PFSK-1 (cell line): Measurements from ENCODE around the gene ANKMY1.

Source experiments
- FOXP2 ChIP-seq: optimal IDR thresholded peaks from 2 replicates; pipeline ENCODE3; 2011; ENCODE audit warnings: borderline replicate concordance, control low read depth, inconsistent platforms; ENCODE audit not compliant: insufficient read depth; ENCODE audit errors: extremely low read length, extremely low read depth
- POLR2AphosphoS5 ChIP-seq: IDR thresholded peaks from 2 replicates; pipeline ENCODE4 v1.6.1; 2012; ENCODE audit warnings: low read depth, mild to moderate bottlenecking, control low read depth, low read length, moderate library complexity
- SIN3A ChIP-seq: IDR thresholded peaks from 2 replicates; pipeline ENCODE4 v1.6.1; 2012; ENCODE audit warnings: mild to moderate bottlenecking, low read length, moderate library complexity, borderline replicate concordance; ENCODE audit not compliant: insufficient read depth
- TAF1 ChIP-seq: IDR thresholded peaks from 2 replicates; pipeline ENCODE4 v1.6.1; 2012; ENCODE audit warnings: low read length, control low read depth, borderline replicate concordance; ENCODE audit not compliant: insufficient read depth
- TF ChIP-seq, protein P1 (sequence below), 2 experiments: IDR thresholded peaks; 2 replicates each; pipeline versions ENCODE4 v1.6.1 to v1.8.0; 2011 to 2012; ENCODE audit warnings: low read depth in 2 of 2, low read length in 2 of 2, control low read depth in 1 of 2, inconsistent platforms in 1 of 2, mild to moderate bottlenecking in 1 of 2, moderate library complexity in 1 of 2; ENCODE audit not compliant: insufficient read depth in 1 of 2

Gene ANKMY1

DNA sequence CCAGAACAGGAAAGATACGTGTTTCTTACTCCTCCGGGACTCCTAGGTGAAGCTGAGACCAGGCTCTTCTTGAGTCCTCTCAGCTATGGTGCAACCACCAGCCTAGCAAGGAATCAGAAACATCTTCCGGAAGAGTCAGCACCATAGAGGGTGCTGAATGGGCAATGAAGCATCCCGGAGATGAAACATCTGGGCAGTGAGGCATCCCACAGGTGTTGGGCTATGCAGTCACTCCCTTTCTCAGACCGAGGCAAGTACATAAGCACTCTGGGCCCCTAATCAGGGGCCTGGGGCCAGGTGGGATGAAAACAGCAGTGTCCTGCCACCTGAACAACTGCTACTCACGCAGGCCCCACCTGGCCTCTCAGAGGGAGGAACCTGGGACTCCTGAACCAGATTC lies 27.3 kb upstream of the ANKMY1 start:
- TF ChIP-seq, protein P1, sequence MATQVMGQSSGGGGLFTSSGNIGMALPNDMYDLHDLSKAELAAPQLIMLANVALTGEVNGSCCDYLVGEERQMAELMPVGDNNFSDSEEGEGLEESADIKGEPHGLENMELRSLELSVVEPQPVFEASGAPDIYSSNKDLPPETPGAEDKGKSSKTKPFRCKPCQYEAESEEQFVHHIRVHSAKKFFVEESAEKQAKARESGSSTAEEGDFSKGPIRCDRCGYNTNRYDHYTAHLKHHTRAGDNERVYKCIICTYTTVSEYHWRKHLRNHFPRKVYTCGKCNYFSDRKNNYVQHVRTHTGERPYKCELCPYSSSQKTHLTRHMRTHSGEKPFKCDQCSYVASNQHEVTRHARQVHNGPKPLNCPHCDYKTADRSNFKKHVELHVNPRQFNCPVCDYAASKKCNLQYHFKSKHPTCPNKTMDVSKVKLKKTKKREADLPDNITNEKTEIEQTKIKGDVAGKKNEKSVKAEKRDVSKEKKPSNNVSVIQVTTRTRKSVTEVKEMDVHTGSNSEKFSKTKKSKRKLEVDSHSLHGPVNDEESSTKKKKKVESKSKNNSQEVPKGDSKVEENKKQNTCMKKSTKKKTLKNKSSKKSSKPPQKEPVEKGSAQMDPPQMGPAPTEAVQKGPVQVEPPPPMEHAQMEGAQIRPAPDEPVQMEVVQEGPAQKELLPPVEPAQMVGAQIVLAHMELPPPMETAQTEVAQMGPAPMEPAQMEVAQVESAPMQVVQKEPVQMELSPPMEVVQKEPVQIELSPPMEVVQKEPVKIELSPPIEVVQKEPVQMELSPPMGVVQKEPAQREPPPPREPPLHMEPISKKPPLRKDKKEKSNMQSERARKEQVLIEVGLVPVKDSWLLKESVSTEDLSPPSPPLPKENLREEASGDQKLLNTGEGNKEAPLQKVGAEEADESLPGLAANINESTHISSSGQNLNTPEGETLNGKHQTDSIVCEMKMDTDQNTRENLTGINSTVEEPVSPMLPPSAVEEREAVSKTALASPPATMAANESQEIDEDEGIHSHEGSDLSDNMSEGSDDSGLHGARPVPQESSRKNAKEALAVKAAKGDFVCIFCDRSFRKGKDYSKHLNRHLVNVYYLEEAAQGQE (IDR thresholded peaks at IDR 0.05; ENCODE audit: insufficient read depth in 1 of 2, low read depth in 2 of 2, low read length in 2 of 2) = no peak
- TF ChIP-seq SIN3A (no peak), POLR2AphosphoS5 (no peak), FOXP2 (no peak), TAF1 (no peak)

DNA sequence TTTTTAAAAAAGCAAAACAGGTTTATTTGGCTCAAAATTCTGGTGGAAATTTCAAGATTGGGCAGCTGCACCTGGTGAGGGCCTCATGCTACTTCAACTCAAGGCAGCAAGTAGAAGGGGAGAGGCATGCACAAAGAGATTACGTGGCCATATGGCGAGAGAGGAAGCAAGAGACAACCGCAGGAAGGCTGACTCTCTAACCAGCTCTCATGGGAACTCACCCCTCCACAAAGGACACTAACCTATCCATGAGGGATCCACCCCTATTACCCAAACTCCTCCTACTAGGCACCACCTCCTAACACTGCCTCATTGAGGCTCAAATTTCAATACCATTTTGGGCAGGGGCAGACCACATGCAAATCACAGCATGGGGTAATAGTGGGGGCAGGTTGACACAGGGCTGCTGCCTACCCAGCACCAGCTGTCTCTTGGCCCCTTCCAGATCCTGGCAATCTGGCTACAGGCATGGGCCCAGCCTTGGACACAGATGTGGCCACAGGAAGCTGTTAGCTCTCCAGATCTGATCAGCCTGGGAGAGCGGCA lies 26.8 kb upstream of the ANKMY1 start:
- TF ChIP-seq TAF1 (peak; percentile 38; the same call in 1 of the 2 replicates), POLR2AphosphoS5 (no peak)

DNA sequence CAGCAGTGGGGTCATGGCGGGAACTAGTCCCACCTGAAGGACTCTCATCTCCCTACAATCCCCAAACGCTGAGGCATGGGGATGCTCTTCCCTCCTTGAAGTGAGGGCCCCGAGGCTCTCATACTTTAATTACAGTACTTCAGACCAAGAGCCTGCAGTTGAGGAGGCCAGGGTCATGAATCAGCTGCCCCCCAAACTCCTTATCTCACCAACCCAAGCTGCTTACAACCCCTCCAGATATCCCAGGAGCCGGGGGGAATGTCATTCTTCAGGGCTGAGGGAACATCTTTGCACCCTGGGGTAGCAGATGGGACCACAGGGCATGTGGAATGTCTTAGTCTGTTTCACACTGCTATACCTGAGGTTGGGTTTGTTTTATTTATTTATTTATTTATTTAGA lies 26.0 kb upstream of the ANKMY1 start:
- TF ChIP-seq SIN3A = no peak
- TF ChIP-seq, protein P1 (IDR thresholded peaks at IDR 0.05; ENCODE audit: insufficient read depth in 1 of 2, low read depth in 2 of 2, low read length in 2 of 2) = no peak
- no peak for TF ChIP-seq FOXP2
- TF ChIP-seq POLR2AphosphoS5 = no peak
- TF ChIP-seq TAF1 = no peak

DNA sequence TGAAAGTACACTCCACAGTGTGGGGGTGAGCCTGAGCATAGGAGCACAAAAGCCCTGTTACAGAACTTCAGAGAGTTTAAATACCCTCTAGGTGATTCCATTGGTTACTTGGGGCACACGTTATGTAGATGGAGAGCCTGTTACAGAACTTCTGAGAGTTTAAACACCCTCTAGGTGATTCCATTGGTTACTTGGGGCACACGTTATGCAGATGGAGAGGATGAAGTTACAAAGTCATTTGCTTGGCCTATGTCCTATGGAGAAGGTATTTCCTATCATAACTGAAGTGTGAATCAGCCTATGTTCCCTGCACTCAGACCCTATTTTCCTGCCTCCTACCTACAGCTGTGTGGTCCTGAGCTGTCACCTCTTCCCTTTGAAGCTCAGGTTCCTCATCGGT lies 25.0 kb upstream of the ANKMY1 start:
- no peak for TF ChIP-seq TAF1
- TF ChIP-seq, protein P1 (IDR thresholded peaks at IDR 0.05; ENCODE audit: insufficient read depth in 1 of 2, low read depth in 2 of 2, low read length in 2 of 2) = no peak
- no peak for TF ChIP-seq SIN3A
- no peak for TF ChIP-seq FOXP2
- TF ChIP-seq POLR2AphosphoS5 = no peak

DNA sequence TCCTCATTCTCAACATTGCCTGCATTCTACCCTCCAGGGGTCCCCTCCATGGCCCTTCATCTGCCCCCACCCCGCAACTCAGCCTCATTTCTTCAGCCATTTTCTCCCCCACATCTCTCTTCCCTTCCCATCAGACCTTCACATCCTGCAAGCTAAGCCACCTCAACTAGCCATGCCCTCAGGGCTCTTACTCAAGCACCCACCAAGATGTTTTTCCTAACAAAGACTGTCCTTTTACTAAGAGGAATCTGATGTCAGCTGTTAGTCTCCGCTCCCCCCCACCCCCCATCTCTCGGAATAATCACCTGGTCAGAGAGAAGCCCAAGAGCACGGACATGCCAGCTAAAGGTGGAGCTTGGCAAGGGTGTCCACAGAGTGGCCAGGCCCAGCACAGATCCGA lies 24.0 kb upstream of the ANKMY1 start:
- TF ChIP-seq POLR2AphosphoS5 (no peak), TAF1 (no peak), SIN3A (no peak), FOXP2 (no peak)
- TF ChIP-seq, protein P1 (IDR thresholded peaks at IDR 0.05; ENCODE audit: insufficient read depth in 1 of 2, low read depth in 2 of 2, low read length in 2 of 2) = no peak
